ENCODE results near the gene SART1. TPM values are rescaled to one million over a fixed set of nuclear protein-coding genes. Genes with fewer than 3 reads are reported as not detected.

SART1 gene
- total and polyA plus RNA-seq, 2 donors (not counting 1 experiment from before 2014, with no cell fraction given) = 17.4 to 43.3 TPM

DNA sequence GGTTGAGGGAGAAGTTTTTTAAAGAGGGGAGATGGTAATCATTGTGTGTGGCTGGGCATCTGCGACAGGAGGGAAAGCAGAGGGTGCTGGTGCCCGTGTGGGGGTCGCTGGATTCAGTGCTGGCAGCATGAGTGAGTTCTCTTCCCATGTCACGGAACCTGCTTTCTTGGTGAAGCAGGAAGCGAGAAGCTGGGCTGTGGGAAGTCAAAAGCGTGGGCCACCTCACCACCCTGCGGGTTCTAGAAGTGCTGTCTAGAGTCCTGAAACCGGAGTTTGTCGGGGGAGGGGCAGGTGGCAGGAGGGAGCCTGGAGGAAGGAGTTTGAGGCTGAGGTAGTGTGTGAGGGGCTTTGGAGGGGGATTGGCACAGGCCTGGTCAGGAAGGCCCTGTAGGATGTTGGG is 14.2 kb downstream of the SART1 start:
- no peak overlapping the region for H3K4me3 ChIP-seq (replicated peaks in 1 of 4; ENCODE audit: control extremely low read depth in 1 of 4, insufficient read depth in 1 of 4, low read depth in 3 of 4, low read length in 4 of 4)
- H3K9me3 ChIP-seq (ENCODE audit: control insufficient read depth, insufficient read depth, low read depth, low read length) = no peaks in the 10 kb centered on the region
- no peak overlapping the region for H3K9ac ChIP-seq (ENCODE audit: insufficient read depth, low read length)
- no peak overlapping the region for H3K27ac ChIP-seq (ENCODE audit: insufficient read depth, low read length)
- H3K4me1 ChIP-seq (ENCODE audit: control insufficient read depth, extremely low read depth, insufficient read depth, low read length) = peaks cover 4% of the 10 kb centered on the region
- no peak for DNase-seq (ENCODE audit: low read depth in 2 of 2)
- H4K20me1 ChIP-seq (ENCODE audit: control insufficient read depth, extremely low read depth, insufficient read depth, low read length) = no peaks in the 10 kb centered on the region
- no peak for TF ChIP-seq EZH2 (IDR thresholded peaks at IDR 0.05; ENCODE audit: low read length, missing control alignments)
- TF ChIP-seq, protein P1, sequence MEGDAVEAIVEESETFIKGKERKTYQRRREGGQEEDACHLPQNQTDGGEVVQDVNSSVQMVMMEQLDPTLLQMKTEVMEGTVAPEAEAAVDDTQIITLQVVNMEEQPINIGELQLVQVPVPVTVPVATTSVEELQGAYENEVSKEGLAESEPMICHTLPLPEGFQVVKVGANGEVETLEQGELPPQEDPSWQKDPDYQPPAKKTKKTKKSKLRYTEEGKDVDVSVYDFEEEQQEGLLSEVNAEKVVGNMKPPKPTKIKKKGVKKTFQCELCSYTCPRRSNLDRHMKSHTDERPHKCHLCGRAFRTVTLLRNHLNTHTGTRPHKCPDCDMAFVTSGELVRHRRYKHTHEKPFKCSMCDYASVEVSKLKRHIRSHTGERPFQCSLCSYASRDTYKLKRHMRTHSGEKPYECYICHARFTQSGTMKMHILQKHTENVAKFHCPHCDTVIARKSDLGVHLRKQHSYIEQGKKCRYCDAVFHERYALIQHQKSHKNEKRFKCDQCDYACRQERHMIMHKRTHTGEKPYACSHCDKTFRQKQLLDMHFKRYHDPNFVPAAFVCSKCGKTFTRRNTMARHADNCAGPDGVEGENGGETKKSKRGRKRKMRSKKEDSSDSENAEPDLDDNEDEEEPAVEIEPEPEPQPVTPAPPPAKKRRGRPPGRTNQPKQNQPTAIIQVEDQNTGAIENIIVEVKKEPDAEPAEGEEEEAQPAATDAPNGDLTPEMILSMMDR (conservative IDR thresholded peaks at IDR 0.05 in 1 of 2, IDR thresholded peaks at IDR 0.05 in 1 of 2; ENCODE audit: low read depth in 1 of 2, low read length in 2 of 2) = no peak
- H3K79me2 ChIP-seq (ENCODE audit: control insufficient read depth, insufficient read depth, low read length) = no peaks in the 10 kb centered on the region
- no peaks in the 10 kb centered on the region for H3K27me3 ChIP-seq (ENCODE audit: control insufficient read depth, insufficient read depth, low read length)
- H3K4me2 ChIP-seq (ENCODE audit: extremely low read depth, insufficient read depth, low read length) = no peak overlapping the region
- H3K36me3 ChIP-seq (ENCODE audit: control insufficient read depth, insufficient read depth, low read length) = peaks cover 16% of the 10 kb centered on the region
- no peak overlapping the region for H2AFZ ChIP-seq (ENCODE audit: low read length)

DNA sequence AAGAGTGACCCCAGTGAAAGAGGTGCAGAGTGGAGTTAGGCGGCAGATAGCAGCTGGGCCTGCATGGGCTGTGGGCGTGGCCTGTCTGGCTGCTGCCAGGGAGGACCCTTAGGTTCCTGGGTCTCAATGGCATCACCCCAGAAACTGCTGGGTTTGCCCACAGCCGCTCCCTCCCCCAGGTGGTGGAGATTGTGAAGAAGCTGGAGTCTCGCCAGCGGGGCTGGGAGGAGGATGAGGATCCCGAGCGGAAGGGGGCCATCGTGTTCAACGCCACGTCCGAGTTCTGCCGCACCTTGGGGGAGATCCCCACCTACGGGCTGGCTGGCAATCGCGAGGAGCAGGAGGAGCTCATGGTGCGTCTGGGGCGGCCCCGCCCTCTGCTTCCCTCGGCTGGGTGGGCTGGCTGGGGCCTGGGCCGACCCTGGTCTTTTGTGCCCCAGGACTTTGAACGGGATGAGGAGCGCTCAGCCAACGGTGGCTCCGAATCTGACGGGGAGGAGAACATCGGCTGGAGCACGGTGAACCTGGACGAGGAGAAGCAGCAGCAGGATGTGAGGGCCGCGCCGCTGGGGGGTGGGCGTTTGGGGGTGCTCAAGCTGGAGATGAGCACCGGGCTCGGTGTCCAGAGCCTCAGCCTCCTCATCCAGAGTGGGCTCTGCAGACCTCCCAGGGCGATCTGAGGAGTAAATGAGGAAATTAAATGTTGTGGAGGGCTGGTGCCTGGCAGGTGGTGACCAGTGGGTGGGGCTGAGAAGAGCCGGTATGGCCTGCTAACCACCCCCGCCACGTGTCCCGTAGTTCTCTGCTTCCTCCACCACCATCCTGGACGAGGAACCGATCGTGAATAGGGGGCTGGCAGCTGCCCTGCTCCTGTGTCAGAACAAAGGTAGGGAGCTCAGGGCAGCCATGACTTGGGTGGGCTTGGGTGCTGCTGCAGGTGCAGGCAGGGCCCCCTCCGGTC is 15.0 kb downstream of the SART1 start:
- Histone ChIP-seq H2AFZ (ENCODE audit: low read length) (no peak overlapping the region), H3K9ac (ENCODE audit: insufficient read depth, low read length) (no peak overlapping the region), H3K36me3 (ENCODE audit: control insufficient read depth, insufficient read depth, low read length) (peaks cover 16% of the 10 kb centered on the region), H3K79me2 (ENCODE audit: control insufficient read depth, insufficient read depth, low read length) (no peaks in the 10 kb centered on the region), H4K20me1 (ENCODE audit: control insufficient read depth, extremely low read depth, insufficient read depth, low read length) (no peaks in the 10 kb centered on the region), H3K27me3 (ENCODE audit: control insufficient read depth, insufficient read depth, low read length) (no peaks in the 10 kb centered on the region), H3K4me1 (ENCODE audit: control insufficient read depth, extremely low read depth, insufficient read depth, low read length) (peaks cover 4% of the 10 kb centered on the region), H3K4me3 (replicated peaks in 1 of 4; ENCODE audit: control extremely low read depth in 1 of 4, insufficient read depth in 1 of 4, low read depth in 3 of 4, low read length in 4 of 4) (no peak overlapping the region), H3K9me3 (ENCODE audit: control insufficient read depth, insufficient read depth, low read depth, low read length) (no peaks in the 10 kb centered on the region), H3K27ac (ENCODE audit: insufficient read depth, low read length) (no peak overlapping the region), H3K4me2 (ENCODE audit: extremely low read depth, insufficient read depth, low read length) (no peak overlapping the region)
- DNase-seq (ENCODE audit: low read depth in 2 of 2) = no peak
- TF ChIP-seq, protein P1 (conservative IDR thresholded peaks at IDR 0.05 in 1 of 2, IDR thresholded peaks at IDR 0.05 in 1 of 2; ENCODE audit: low read depth in 1 of 2, low read length in 2 of 2) = no peak
- TF ChIP-seq EZH2 (IDR thresholded peaks at IDR 0.05; ENCODE audit: low read length, missing control alignments) = no peak

DNA sequence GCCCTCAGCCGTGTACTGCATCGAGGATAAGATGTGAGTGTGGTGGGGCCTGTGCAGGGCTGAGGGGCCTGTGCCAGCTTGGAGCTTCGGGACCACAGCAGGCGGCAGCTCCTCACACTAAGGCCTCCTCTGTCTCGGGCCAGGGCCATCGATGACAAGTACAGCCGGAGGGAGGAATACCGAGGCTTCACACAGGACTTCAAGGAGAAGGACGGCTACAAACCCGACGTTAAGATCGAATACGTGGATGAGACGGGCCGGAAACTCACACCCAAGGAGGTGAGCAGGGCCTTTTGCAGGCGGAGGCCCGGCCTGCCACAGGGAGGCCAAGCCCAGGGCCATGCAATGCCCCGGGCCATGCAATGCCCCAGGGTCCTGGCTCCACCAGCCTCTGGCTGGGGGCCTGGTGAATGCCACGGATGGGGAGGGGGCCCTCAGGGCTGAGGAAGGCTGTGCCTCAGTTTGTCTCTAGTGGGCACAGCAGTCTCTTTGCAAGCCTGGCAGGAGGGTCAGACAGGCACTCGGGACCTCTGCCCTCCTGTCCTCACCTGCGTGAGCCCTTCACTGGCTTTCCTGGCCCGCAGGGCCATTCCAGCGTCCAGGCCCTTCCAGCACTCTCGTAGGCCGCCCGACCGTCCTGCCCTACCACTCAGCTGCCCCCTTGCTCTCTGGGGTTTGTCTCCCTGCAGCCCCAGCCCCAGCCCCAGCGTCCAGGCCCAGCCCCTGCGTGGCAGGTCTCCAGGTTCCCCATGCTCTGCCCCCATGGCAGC is 16.3 kb downstream of the SART1 start:
- Histone ChIP-seq H3K9ac (ENCODE audit: insufficient read depth, low read length) (no peak overlapping the region), H3K79me2 (ENCODE audit: control insufficient read depth, insufficient read depth, low read length) (no peaks in the 10 kb centered on the region), H3K27me3 (ENCODE audit: control insufficient read depth, insufficient read depth, low read length) (no peaks in the 10 kb centered on the region), H3K9me3 (ENCODE audit: control insufficient read depth, insufficient read depth, low read depth, low read length) (no peaks in the 10 kb centered on the region), H3K4me2 (ENCODE audit: extremely low read depth, insufficient read depth, low read length) (no peak overlapping the region), H3K36me3 (ENCODE audit: control insufficient read depth, insufficient read depth, low read length) (peaks cover 16% of the 10 kb centered on the region), H3K4me3 (replicated peaks in 1 of 4; ENCODE audit: control extremely low read depth in 1 of 4, insufficient read depth in 1 of 4, low read depth in 3 of 4, low read length in 4 of 4) (no peak overlapping the region), H3K27ac (ENCODE audit: insufficient read depth, low read length) (no peak overlapping the region), H3K4me1 (ENCODE audit: control insufficient read depth, extremely low read depth, insufficient read depth, low read length) (peaks cover 4% of the 10 kb centered on the region), H4K20me1 (ENCODE audit: control insufficient read depth, extremely low read depth, insufficient read depth, low read length) (no peaks in the 10 kb centered on the region), H2AFZ (ENCODE audit: low read length) (no peak overlapping the region)
- TF ChIP-seq, protein P1 (conservative IDR thresholded peaks at IDR 0.05 in 1 of 2, IDR thresholded peaks at IDR 0.05 in 1 of 2; ENCODE audit: low read depth in 1 of 2, low read length in 2 of 2) = no peak
- no peak for TF ChIP-seq EZH2 (IDR thresholded peaks at IDR 0.05; ENCODE audit: low read length, missing control alignments)
- DNase-seq (ENCODE audit: low read depth in 2 of 2) = no peak
